Left ventricle myocardium inferior (tissue), 1 donor: ENCODE measurements around the gene CLCN2. TPM values are rescaled to one million over a fixed set of nuclear protein-coding genes. Genes with fewer than 3 reads are reported as not detected.

Experiments
- DNase-seq: peaks from one replicate; pipeline ENCODE4 v3.0.0-alpha.2; 2020
- H3K27ac ChIP-seq: fragments of 200-600 bp; replicated peaks from 2 replicates; pipeline ENCODE4 v1.8.0; 2021
- H3K27me3 ChIP-seq: fragments of 200-600 bp; 2 replicates; pipeline ENCODE4 v1.8.0; 2021; ENCODE audit warnings: low read depth
- H3K36me3 ChIP-seq: fragments of 200-600 bp; 2 replicates; pipeline ENCODE4 v1.8.0; 2021
- H3K4me1 ChIP-seq: fragments of 200-600 bp; 2 replicates; pipeline ENCODE4 v1.8.0; 2021
- H3K4me3 ChIP-seq: fragments of 200-600 bp; 2 replicates; pipeline ENCODE4 v1.8.0; 2021; ENCODE audit warnings: mild to moderate bottlenecking, moderate library complexity
- H3K9me3 ChIP-seq: fragments of 200-600 bp; replicated peaks from 2 replicates; pipeline ENCODE4 v1.8.0; 2021
- intact Hi-C: fragments of 100-400 bp; cut with micrococcal nuclease; formaldehyde crosslinking; loops from one replicate; pipeline ENCODE4 v1.11.0; 2022
- total RNA-seq: library from RNA; stranded (reverse); fragmentation: NEBNext Ultra II Directional; extraction: Animal tissue kit (Norgen Biotek cat#: 25700); gene quantifications from one replicate; pipeline ENCODE4 v1.2.1, GENCODE V29; 2021
- TF ChIP-seq, protein P1 (sequence below): fragments of 200-600 bp; IDR thresholded peaks from 2 replicates; pipeline ENCODE4 v1.8.0; 2021; ENCODE audit warnings: antibody characterized with exemption, mild to moderate bottlenecking, borderline replicate concordance
- donor health status: DM: no; HTN: yes; CAD: no; lungs with severe emphysema.

The CLCN2 gene
- total RNA-seq, 1 donor from 2014 or later = 1.7 TPM

DNA sequence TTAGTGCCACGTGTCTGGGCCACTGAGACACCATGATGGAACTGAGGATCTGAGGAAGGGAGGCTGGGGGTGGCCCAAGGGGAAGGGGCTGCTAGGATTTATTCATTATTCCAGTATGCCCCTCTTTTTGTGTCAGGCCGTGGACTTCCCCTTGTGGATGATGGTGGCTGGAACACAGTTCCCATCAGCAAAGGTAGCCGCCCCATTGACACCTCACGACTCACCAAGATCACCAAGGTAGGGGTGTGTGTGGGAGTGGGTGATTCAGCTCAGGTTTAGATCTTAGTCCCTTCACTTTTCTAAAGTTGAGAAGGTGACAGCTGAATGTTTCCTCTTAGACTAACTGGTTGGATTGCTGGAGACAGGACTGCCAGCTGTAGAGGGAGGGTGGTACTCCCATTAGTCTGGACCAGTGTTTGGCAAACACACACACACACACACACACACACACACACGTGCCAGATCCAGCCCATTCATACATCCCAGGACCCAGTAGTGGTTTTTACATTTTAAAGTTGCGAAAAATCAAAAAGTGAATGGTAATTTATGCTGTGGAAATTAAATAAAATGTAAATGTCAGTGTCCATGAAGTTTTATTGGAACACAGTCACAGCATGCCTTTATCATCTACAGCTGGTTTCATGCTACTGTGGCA is 35.6 kb downstream of the CLCN2 start:
- H3K27ac ChIP-seq = no peak overlapping the region
- TF ChIP-seq, protein P1, sequence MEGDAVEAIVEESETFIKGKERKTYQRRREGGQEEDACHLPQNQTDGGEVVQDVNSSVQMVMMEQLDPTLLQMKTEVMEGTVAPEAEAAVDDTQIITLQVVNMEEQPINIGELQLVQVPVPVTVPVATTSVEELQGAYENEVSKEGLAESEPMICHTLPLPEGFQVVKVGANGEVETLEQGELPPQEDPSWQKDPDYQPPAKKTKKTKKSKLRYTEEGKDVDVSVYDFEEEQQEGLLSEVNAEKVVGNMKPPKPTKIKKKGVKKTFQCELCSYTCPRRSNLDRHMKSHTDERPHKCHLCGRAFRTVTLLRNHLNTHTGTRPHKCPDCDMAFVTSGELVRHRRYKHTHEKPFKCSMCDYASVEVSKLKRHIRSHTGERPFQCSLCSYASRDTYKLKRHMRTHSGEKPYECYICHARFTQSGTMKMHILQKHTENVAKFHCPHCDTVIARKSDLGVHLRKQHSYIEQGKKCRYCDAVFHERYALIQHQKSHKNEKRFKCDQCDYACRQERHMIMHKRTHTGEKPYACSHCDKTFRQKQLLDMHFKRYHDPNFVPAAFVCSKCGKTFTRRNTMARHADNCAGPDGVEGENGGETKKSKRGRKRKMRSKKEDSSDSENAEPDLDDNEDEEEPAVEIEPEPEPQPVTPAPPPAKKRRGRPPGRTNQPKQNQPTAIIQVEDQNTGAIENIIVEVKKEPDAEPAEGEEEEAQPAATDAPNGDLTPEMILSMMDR = no peak
- no peak for DNase-seq
- H3K4me1 ChIP-seq = peaks cover 36% of the 10 kb centered on the region
- no peak overlapping the region for H3K4me3 ChIP-seq
- intact Hi-C loops = no loop called here
- H3K36me3 ChIP-seq = peaks cover 98% of the 10 kb centered on the region
- H3K27me3 ChIP-seq = no peaks in the 10 kb centered on the region
- H3K9me3 ChIP-seq = no peaks in the 10 kb centered on the region

DNA sequence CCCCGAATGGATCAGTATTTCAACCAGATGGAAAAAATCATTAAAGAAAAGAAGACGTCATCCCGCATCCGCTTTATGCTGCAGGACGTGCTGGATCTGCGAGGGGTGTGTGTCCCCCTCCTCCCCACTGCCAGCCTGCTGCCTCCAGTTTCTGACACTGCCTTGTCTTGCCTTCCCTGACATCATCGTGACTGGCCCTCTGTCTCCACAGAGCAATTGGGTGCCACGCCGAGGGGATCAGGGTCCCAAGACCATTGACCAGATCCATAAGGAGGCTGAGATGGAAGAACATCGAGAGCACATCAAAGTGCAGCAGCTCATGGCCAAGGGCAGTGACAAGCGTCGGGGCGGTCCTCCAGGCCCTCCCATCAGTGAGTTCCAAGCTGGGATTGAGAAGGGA is 36.1 kb downstream of the CLCN2 start:
- TF ChIP-seq, protein P1 = no peak
- no peak overlapping the region for H3K4me3 ChIP-seq
- H3K27me3 ChIP-seq = no peaks in the 10 kb centered on the region
- no peak overlapping the region for H3K27ac ChIP-seq
- no peak for DNase-seq
- H3K9me3 ChIP-seq = no peaks in the 10 kb centered on the region
- intact Hi-C loops = no loop called here
- peaks cover 41% of the 10 kb centered on the region for H3K4me1 ChIP-seq
- peaks cover 100% of the 10 kb centered on the region for H3K36me3 ChIP-seq

DNA sequence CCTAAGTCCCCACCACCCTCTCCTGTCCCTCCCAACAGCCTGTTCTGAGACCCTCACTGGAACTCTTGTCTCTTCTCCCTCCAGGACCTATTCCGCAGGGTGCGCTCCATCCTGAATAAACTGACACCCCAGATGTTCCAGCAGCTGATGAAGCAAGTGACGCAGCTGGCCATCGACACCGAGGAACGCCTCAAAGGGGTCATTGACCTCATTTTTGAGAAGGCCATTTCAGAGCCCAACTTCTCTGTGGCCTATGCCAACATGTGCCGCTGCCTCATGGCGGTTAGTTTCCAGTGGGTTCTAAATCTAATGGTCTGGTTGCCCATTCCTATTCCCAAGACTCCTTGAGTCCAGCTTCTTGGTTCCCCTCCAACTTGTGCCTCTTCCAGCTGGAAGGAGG is 37.7 kb downstream of the CLCN2 start:
- intact Hi-C loops = no loop called here
- TF ChIP-seq, protein P1 = no peak
- DNase-seq = no peak
- Histone ChIP-seq H3K9me3 (no peaks in the 10 kb centered on the region), H3K4me3 (no peak overlapping the region), H3K4me1 (peaks cover 55% of the 10 kb centered on the region), H3K27me3 (no peaks in the 10 kb centered on the region), H3K27ac (peak overlapping the region; percentile 92), H3K36me3 (peaks cover 85% of the 10 kb centered on the region)

DNA sequence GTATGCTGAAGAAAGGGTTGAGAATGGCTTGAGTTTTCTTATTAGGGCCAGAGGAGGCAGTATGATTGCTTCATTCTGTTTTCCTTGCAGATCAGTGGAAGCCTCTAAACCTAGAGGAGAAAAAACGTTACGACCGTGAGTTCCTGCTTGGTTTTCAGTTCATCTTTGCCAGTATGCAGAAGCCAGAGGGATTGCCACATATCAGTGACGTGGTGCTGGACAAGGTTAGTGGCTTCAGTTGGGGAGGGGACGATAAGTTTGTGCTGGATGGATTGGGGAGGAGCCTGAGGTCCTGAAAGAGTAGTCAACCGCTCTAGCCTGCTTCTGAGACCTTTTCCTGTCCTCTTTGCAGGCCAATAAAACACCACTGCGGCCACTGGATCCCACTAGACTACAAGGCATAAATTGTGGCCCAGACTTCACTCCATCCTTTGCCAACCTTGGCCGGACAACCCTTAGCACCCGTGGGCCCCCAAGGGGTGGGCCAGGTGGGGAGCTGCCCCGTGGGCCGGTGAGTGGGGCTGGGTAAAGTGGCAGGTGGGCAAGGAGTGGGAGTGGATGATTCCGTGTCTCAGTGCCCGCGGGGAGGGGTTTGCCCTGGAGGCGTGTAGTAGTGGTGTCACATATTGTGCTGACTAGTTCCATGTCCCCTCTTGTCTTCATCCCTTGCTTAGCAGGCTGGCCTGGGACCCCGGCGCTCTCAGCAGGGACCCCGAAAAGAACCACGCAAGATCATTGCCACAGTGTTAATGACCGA is 38.5 kb downstream of the CLCN2 start:
- DNase-seq = no peak
- H3K9me3 ChIP-seq = no peaks in the 10 kb centered on the region
- TF ChIP-seq, protein P1 = no peak
- H3K4me1 ChIP-seq = peaks cover 62% of the 10 kb centered on the region
- peaks cover 85% of the 10 kb centered on the region for H3K36me3 ChIP-seq
- H3K4me3 ChIP-seq = no peak overlapping the region
- intact Hi-C loops = no loop called here
- peak overlapping the region; percentile 92 for H3K27ac ChIP-seq
- no peaks in the 10 kb centered on the region for H3K27me3 ChIP-seq

DNA sequence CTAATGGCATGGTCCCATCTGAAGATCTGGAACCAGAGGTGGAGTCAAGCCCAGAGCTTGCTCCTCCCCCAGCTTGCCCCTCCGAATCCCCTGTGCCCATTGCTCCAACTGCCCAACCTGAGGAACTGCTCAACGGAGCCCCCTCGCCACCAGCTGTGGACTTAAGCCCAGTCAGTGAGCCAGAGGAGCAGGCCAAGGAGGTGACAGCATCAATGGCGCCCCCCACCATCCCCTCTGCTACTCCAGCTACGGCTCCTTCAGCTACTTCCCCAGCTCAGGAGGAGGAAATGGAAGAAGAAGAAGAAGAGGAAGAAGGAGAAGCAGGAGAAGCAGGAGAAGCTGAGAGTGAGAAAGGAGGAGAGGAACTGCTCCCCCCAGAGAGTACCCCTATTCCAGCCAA is 39.7 kb downstream of the CLCN2 start:
- no peak overlapping the region for H3K4me3 ChIP-seq
- H3K27ac ChIP-seq = peak overlapping the region; percentile 92
- intact Hi-C loops = no loop called here
- no peaks in the 10 kb centered on the region for H3K27me3 ChIP-seq
- no peak for DNase-seq
- peaks cover 85% of the 10 kb centered on the region for H3K36me3 ChIP-seq
- TF ChIP-seq, protein P1 = no peak
- H3K9me3 ChIP-seq = no peaks in the 10 kb centered on the region
- peaks cover 75% of the 10 kb centered on the region for H3K4me1 ChIP-seq
